GM18868 (cell line): Measurements from ENCODE around the gene EFNB3.

ENCODE experiments used
- ATAC-seq: cut with Tn5 transposase; IDR thresholded peaks from one replicate; pipeline ENCODE4 v1.9.1; 2021; ENCODE audit warnings: mild to moderate bottlenecking, moderate library complexity; ENCODE audit not compliant: unreplicated experiment

Gene EFNB3

DNA sequence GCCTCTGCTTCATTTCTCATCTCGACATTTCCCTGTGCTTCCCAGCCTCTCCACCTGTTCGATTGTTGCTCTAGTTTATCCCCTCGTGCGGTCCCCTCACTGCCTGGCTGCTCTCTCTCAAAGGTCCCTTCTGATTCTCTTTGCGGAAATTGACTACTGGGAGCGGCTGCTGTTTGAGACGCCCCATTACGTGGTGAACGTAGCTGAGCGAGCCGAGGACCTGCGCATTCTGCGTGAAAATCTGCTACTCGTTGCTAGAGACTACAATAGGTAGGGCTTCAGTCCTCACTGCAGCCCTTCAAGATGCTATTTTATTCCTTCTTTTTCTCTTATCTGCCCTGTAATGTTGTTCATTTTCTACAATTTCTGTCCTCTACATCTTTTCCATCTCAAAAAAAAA is 52.0 kb downstream of the EFNB3 start:
- ATAC-seq = no peak
